Ovary (tissue), 3 donors: ENCODE measurements around the gene AOPEP.

ENCODE experiments used
- CTCF ChIP-seq, 3 donors: fragments of 450-650 bp in 2 of 3; fragments of 200-600 bp in 1 of 3; IDR thresholded peaks; one replicate each; pipeline versions ENCODE4 v1.5.1 to v1.8.0; 2016 to 2022; ENCODE audit warnings: antibody characterized with exemption in 3 of 3, mild to moderate bottlenecking in 1 of 3
- EP300 ChIP-seq: sonication (generic); formaldehyde crosslinking; IDR thresholded peaks from one replicate; pipeline ENCODE4 v1.6.1; 2017; ENCODE audit warnings: antibody characterized with exemption
- donor health status: DM: no; HTN: no; CAD: no.

- TF ChIP-seq CTCF (IDR thresholded peaks at IDR 0.05) (no peak), EP300 (no peak)
Observed at GRCh38 chr9:94984891-94985476, 258.5 kb downstream of the AOPEP start.
